Urinary bladder (tissue), 4 donors: ENCODE data around the gene ETV6. TPM values are rescaled to one million over a fixed set of nuclear protein-coding genes. Genes with fewer than 3 reads are reported as not detected.
A peak's percentile ranks its signal among the peaks of the same experiment; 100 is the strongest.

ENCODE experiments used
- DNase-seq: peaks from one replicate; pipeline ENCODE4 v3.0.0-alpha.2; 2015; ENCODE audit errors: extremely low spot score
- H3K27ac ChIP-seq: one replicate; pipeline ENCODE4 v1.5.1; 2013; ENCODE audit warnings: low read depth, mild to moderate bottlenecking, moderate library complexity
- H3K36me3 ChIP-seq: one replicate; pipeline ENCODE4 v1.6.1; 2013; ENCODE audit warnings: mild to moderate bottlenecking, moderate library complexity; ENCODE audit not compliant: insufficient read depth
- H3K4me1 ChIP-seq: one replicate; pipeline ENCODE4 v1.6.1; 2013; ENCODE audit warnings: mild to moderate bottlenecking, moderate library complexity; ENCODE audit not compliant: insufficient read depth
- H3K4me3 ChIP-seq: one replicate; pipeline ENCODE4 v1.5.1; 2013; ENCODE audit warnings: low read depth, low read length
- WGBS: extraction: QIAGEN DNeasy Blood & Tissue Kit; methylation state at CpG from one replicate; pipeline ENCODE4 v1.1.7; 2013; 5-methylcytosine and 5-hydroxymethylcytosine counted together
- polyA plus RNA-seq: library from polyadenylated mRNA; stranded (reverse); fragments of 200-250 nt; gene quantifications from one replicate; pipeline ENCODE4 v1.2.3, GENCODE V29; 2013
- total RNA-seq: library from RNA; depleted of rRNA; stranded (reverse); fragments of >200 nt; gene quantifications from one replicate; pipeline ENCODE4 v1.2.3, GENCODE V29; 2014
- donor health status: healthy with polysubstance abuse.
- donor health status: healthy.

Gene ETV6
- total and polyA plus RNA-seq, 2 donors = 11.8 to 12.7 TPM

DNA sequence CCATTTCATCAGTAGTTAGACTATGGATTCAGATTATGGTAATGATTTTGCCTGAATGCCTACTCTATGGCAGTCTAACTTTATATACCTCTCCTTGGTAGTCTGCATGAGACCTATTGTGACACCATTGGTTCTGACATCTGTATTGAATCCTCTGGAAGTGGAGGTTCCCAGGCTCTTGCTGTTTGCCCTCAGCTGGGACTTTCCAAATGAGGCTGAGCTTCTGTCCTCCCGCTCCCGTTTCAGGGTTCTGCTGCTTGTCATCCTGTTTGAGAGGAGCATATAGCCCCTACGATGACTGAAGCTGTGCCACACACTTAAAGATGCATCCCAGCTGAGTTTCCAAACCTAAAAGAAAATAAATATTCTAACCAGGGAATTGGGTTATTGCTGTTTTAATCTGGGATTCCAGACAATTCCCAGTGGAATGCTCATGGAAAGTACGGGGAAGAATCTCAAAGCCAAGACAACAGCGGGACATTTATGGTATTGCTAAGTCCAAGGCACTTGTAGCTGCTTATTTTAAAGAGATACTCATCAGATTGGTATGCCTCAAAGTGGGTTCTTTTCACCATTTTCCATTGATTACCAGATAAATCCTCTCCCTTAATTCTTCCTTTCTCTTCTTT is 105.9 kb downstream of the ETV6 start:
- WGBS = 21% methylated on average over 5 of the region's 5 CpGs
- Histone ChIP-seq H3K4me3 (no peak overlapping the region), H3K27ac (no peak overlapping the region), H3K4me1 (no peaks in the 10 kb centered on the region), H3K36me3 (no peaks in the 10 kb centered on the region)
- no peak for DNase-seq

- H3K27ac ChIP-seq = no peak overlapping the region
- no peaks in the 10 kb centered on the region for H3K36me3 ChIP-seq
- H3K4me3 ChIP-seq = no peak overlapping the region
- WGBS = 52% methylated on average over 2 of the region's 2 CpGs
- no peak for DNase-seq
- H3K4me1 ChIP-seq = no peaks in the 10 kb centered on the region
Observed at GRCh38 chr12:11756022-11756421, 106.5 kb downstream of the ETV6 start.

- no peak for DNase-seq
- Histone ChIP-seq H3K4me3 (no peak overlapping the region), H3K4me1 (no peaks in the 10 kb centered on the region), H3K36me3 (no peaks in the 10 kb centered on the region), H3K27ac (no peak overlapping the region)
- 82% methylated on average over 6 of the region's 6 CpGs for WGBS
Observed at GRCh38 chr12:11756523-11756922, 107.0 kb downstream of the ETV6 start.

- no peaks in the 10 kb centered on the region for H3K4me1 ChIP-seq
- WGBS = 61% methylated on average over 7 of the region's 7 CpGs
- no peak for DNase-seq
- H3K27ac ChIP-seq = no peak overlapping the region
- no peak overlapping the region for H3K4me3 ChIP-seq
- H3K36me3 ChIP-seq = no peaks in the 10 kb centered on the region
Observed at GRCh38 chr12:11757095-11757494, 107.6 kb downstream of the ETV6 start.

- Histone ChIP-seq H3K27ac (no peak overlapping the region), H3K36me3 (no peaks in the 10 kb centered on the region), H3K4me3 (no peak overlapping the region), H3K4me1 (no peaks in the 10 kb centered on the region)
- 91% methylated on average over 6 of the region's 6 CpGs for WGBS
- no peak for DNase-seq
Observed at GRCh38 chr12:11757531-11757930, 108.1 kb downstream of the ETV6 start.

- Histone ChIP-seq H3K36me3 (no peaks in the 10 kb centered on the region), H3K27ac (peak overlapping the region; percentile 66), H3K4me1 (no peaks in the 10 kb centered on the region), H3K4me3 (no peak overlapping the region)
- WGBS = 70% methylated on average over 4 of the region's 4 CpGs
- DNase-seq = no peak
Observed at GRCh38 chr12:11758087-11758486, 108.6 kb downstream of the ETV6 start.

DNA sequence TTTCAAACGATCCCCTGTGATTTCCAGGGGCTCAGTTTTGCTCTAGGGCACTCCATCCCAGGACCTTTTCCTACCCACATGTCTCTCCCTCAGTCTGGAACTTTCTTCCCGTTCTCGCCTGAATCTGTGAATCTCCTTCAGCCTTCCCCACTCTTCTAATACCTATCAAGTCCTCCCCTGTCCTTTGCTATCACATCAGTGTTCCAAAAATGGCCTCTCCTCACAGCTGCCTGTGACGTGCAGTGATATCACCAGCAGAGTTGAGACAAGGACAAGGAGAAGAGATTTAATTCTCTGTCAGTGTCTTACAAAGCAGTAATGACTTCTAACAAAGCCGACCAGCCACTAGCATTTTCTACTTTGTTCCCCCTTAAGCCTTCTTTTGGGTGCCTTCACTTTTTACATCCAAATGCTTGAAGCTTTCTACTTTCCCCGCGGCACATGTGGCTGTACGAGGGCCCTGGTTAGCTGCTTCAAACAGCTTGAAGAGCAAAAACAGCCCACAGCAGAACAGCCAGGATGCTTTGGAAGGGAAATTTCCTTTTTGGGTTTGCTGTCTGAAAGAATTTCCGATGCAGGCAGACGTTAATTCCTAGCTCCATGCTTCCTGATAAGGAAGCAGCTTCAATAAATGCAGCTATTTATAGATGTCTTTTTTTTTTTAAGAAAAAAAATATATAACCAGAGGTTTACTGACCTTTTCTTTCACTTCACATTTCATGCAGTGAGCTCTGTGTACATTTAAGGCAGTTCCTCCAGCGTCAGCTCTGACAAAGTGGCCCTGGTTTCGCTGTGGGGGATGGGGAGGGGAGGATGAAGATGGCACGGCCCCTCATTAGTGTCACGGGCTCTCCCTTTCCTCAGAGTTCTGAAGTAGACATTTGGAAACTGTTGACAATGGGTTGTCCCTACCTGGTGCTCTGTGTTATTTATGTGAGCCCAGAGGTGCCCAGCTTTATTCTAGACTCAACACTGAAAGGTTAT is 109.3 kb downstream of the ETV6 start:
- H3K4me3 ChIP-seq = no peak overlapping the region
- DNase-seq = no peak
- H3K4me1 ChIP-seq = no peaks in the 10 kb centered on the region
- WGBS = 19% methylated on average over 14 of the region's 14 CpGs
- H3K27ac ChIP-seq = peak overlapping the region; percentile 66
- H3K36me3 ChIP-seq = no peaks in the 10 kb centered on the region

DNA sequence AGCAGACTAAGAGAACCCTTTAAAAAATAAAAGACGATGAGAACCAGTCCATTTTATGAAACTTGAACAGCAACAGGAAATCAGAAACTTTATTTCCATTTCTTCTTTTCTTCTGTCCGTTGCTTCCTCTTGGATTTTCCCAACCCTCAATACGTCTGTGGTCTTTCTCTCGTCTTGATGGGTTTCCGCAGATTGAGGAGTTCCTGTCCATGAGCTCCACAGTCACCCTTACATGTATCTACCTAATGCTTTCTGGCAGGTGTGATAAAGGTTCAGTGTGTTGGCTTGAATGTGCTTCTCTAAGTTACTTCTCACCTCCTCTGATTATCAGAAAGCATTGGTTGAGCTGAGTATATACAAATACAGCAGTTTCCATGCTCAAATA is 110.0 kb downstream of the ETV6 start:
- Histone ChIP-seq H3K4me1 (no peaks in the 10 kb centered on the region), H3K4me3 (no peak overlapping the region), H3K27ac (no peak overlapping the region), H3K36me3 (no peaks in the 10 kb centered on the region)
- DNase-seq = no peak
- WGBS = 69% methylated on average over 5 of the region's 5 CpGs

GRCh38 chr12:11759899-11760298 is 110.4 kb downstream of the ETV6 start:
- Histone ChIP-seq H3K27ac (no peak overlapping the region), H3K4me3 (no peak overlapping the region), H3K4me1 (no peaks in the 10 kb centered on the region), H3K36me3 (no peaks in the 10 kb centered on the region)
- no peak for DNase-seq
- WGBS = 68% methylated on average over 3 of the region's 3 CpGs

DNA sequence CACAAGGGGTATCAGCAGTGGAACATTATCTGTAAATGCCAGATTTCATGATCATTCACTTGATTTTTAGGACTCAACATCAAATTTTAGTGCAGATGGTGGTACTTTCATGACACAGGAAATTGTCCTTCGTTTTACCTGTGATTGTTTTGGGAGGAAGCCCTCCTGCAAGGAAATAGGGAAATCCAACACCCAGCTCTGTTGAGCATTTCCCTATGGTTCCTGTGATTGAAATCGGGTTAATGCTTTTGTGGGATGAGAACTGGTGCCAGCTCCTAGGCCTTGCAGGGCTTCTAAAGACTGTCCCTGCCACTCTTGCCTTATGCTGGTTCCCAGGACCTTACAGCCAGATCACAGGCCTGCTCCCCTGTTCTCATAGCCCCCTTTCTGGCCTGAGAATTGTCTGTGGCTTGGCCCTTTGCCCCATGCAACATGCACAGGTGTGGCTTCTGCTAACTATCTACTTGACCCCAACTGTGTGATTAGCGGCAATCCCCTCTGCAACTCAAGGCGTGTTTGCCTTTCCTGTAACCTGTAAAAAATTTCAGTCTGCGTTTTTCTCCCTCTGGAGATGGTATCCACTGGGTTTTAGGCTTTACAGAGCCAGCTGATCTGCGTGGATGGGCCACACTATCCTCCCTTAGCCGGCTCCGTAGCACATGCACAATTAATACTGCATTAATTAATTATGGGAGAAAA is 112.5 kb downstream of the ETV6 start:
- DNase-seq = no peak
- H3K4me3 ChIP-seq = no peak overlapping the region
- no peak overlapping the region for H3K27ac ChIP-seq
- H3K4me1 ChIP-seq = no peaks in the 10 kb centered on the region
- no peaks in the 10 kb centered on the region for H3K36me3 ChIP-seq
- WGBS = 75% methylated on average over 8 of the region's 8 CpGs

DNA sequence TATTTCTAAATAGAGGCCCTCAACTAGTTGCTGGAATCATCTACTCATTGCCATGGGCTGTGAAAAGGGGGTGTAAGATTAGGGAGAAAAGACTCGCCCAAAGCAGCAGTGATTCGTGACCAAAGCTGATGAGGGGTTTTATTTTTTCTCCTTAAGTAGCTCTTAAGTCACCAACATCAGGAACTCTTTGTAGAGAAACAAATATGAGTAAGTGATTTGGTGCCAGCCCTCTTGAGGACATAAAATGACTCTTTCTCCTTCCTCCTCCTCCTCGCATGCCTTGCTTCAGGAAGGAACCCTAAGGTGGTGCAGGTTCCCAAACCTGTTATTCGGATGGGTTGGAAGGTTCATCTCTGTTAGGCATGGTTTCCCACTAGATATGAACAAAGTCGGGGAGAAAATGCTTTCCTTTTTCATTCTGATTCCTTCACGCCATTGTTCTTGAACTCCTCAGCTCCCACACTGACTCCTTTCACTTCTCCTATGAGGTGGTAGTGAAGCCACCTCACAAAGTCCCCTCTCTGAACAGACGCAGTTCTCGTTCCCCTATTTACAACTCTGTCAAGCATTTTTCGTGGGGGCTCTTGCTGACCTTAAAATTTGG is 113.4 kb downstream of the ETV6 start:
- H3K4me3 ChIP-seq = no peak overlapping the region

DNA sequence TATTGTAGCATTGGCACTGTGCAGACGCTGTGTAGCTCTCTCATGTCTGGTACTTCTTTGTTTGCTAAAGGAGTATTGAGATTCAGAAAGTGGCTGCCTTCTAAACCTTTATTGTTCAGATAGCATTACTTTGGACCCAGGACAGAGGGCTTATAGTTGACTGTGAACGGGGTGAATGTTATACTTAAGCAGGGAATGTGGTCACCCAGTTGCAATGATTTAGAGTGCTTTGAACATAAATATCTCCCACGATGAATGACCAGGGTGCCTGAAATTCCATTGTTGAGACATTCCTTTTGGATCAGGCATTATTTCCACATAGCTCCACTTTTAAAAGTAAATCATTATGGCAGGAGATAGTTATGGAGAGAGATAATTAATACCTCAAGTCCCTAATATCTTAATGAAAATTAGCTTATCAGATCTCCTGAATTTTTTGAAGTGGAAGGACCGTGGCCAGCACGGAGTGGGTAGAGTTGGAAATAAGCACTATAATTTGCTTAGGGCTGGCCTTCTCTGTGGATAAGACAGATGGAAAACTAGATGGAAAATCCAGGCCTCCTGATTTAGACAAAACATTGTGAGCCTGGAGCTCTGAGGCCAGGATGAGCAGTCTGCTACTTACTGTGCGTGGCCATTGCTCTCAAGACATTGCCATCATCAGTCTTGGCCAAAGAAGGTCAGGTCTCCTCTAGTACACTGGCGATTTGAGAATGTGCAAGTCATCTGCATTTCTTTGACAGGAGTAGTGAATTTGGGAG is 114.5 kb downstream of the ETV6 start:
- 55% methylated on average over 7 of the region's 7 CpGs for WGBS
- H3K4me3 ChIP-seq = no peak overlapping the region
- no peak for DNase-seq
- no peaks in the 10 kb centered on the region for H3K4me1 ChIP-seq
- no peaks in the 10 kb centered on the region for H3K36me3 ChIP-seq
- H3K27ac ChIP-seq = no peak overlapping the region

More for the DNA sequence above, 113.4 kb downstream of the ETV6 start:
- Histone ChIP-seq H3K4me1 (no peaks in the 10 kb centered on the region), H3K36me3 (no peaks in the 10 kb centered on the region), H3K27ac (no peak overlapping the region)
- WGBS = 77% methylated on average over 9 of the region's 9 CpGs
- DNase-seq = no peak

DNA sequence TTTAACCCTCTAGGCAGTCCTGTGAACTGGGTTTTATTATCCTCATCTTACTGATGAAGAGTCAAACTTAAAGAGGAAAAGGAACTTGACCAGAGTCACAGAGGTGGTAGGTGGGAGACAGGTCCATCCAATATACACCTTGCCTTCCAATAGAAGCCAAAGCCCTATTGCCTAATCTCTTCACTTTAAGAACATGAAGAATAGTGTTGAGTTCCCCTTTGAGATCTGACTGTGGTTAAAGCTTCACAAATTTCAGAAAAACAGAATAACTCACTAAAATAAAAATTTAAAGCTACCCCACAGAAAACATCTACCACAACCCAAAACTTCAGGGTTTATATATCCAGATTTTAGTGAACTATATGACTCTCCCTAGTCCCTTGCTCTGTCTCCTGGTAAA is 115.4 kb downstream of the ETV6 start:
- H3K27ac ChIP-seq = no peak overlapping the region

More for the DNA sequence above, 115.4 kb downstream of the ETV6 start:
- DNase-seq = no peak
- Histone ChIP-seq H3K4me3 (no peak overlapping the region), H3K4me1 (no peaks in the 10 kb centered on the region), H3K36me3 (no peaks in the 10 kb centered on the region)
